B cell (primary cell): ENCODE results near the gene S100A5. TPM values are rescaled to one million over a fixed set of nuclear protein-coding genes. Genes with fewer than 3 reads are reported as not detected.
"Not testable (repeated sequence)": the region's sequence is repeated elsewhere in the genome, so short reads cannot be mapped to it uniquely, and the experiment has no call there.

Experiments
- ATAC-seq: fragments of 200-7000 bp; cut with Tn5 transposase; one replicate; pipeline ENCODE4 v1.10.0; 2021; ENCODE audit warnings: low read depth, mild to moderate bottlenecking, moderate number of reproducible peaks, moderate library complexity
- CTCF ChIA-PET: fragments of 350-600 bp; sonication (Branson Sonifier 250); formaldehyde crosslinking; loops from one replicate; lab custom pipeline; 2021; ENCODE audit warnings: antibody characterized with exemption, inconsistent platforms; lab: Charles Lee
- POLR2A ChIA-PET: fragments of 350-600 bp; sonication (Branson Sonifier 250); formaldehyde crosslinking; loops from one replicate; lab custom pipeline; 2021; ENCODE audit warnings: antibody characterized with exemption; lab: Charles Lee
- DNase-seq: peaks from one replicate; pipeline ENCODE4 v3.0.0; 2013
- H2AFZ ChIP-seq: 2 replicates; pipeline ENCODE4 v1.6.1; 2012; ENCODE audit warnings: mild to moderate bottlenecking, low read depth, low read length; ENCODE audit not compliant: insufficient read depth, poor library complexity, severe bottlenecking
- H3K27ac ChIP-seq, 2 donors: 1 replicate in 1 of 2; 2 replicates in 1 of 2; pipeline ENCODE4 v1.5.1; 2012 to 2013; ENCODE audit warnings: low read length in 2 of 2, mild to moderate bottlenecking in 2 of 2, moderate library complexity in 1 of 2
- H3K27me3 ChIP-seq, 4 experiments: fragments of 200-600 bp in 1 of 4; sonication (generic) in 1 of 4; replicated peaks in 1 of 4; 1 replicate in 2 of 4; 2 replicates in 2 of 4; pipeline versions ENCODE4 v1.6.1 to v1.7.0; 2013 to 2016; ENCODE audit warnings: low read length in 3 of 4, mild to moderate bottlenecking in 2 of 4, mixed read lengths in 1 of 4, moderate library complexity in 1 of 4; ENCODE audit not compliant: insufficient read depth in 4 of 4, control insufficient read depth in 3 of 4; ENCODE audit errors: control extremely low read depth in 1 of 4
- H3K36me3 ChIP-seq, 2 experiments: replicated peaks in 1 of 2; 1 replicate in 1 of 2; 2 replicates in 1 of 2; pipeline versions ENCODE4 v1.6.1 to v1.7.1; 2013; ENCODE audit warnings: low read length in 1 of 2; ENCODE audit not compliant: insufficient read depth in 2 of 2, control insufficient read depth in 1 of 2; ENCODE audit errors: control extremely low read depth in 1 of 2, extremely low read depth in 1 of 2
- H3K4me1 ChIP-seq, 2 donors: fragments of 200-600 bp in 1 of 2; sonication (generic) in 1 of 2; 1 replicate in 1 of 2; 2 replicates in 1 of 2; pipeline versions ENCODE4 v1.5.1 to v1.6.1; 2013 to 2017; ENCODE audit warnings: low read length in 2 of 2; ENCODE audit not compliant: control insufficient read depth in 2 of 2, insufficient read depth in 2 of 2
- H3K4me2 ChIP-seq: replicated peaks from 2 replicates; pipeline ENCODE3; 2012; ENCODE audit warnings: mild to moderate bottlenecking, low read depth, low read length; ENCODE audit not compliant: poor library complexity, severe bottlenecking
- H3K4me3 ChIP-seq, 5 experiments: fragments of 200-600 bp in 1 of 5; sonication (generic) in 1 of 5; 1 replicate in 3 of 5; 2 replicates in 2 of 5; pipeline versions ENCODE4 v1.5.1 to v1.7.0; 2011 to 2016; ENCODE audit warnings: low read length in 4 of 5, mild to moderate bottlenecking in 4 of 5, low read depth in 2 of 5, control low read depth in 1 of 5, moderate library complexity in 1 of 5; ENCODE audit not compliant: insufficient read depth in 1 of 5; ENCODE audit errors: control extremely low read depth in 1 of 5, extremely low read depth in 1 of 5
- H3K79me2 ChIP-seq: fragments of 200-600 bp; sonication (generic); one replicate; pipeline ENCODE4 v1.6.0; 2016; ENCODE audit warnings: low read length; ENCODE audit not compliant: control insufficient read depth, insufficient read depth
- H3K9ac ChIP-seq: fragments of 200-600 bp; sonication (generic); 2 replicates; pipeline ENCODE4 v1.6.1; 2017; ENCODE audit warnings: mild to moderate bottlenecking, low read length, moderate library complexity
- H3K9me3 ChIP-seq, 3 donors: one replicate each; pipeline versions ENCODE4 v1.6.1 to v1.7.1; 2013; ENCODE audit warnings: low read length in 2 of 3; ENCODE audit not compliant: control insufficient read depth in 2 of 3, insufficient read depth in 1 of 3; ENCODE audit errors: control extremely low read depth in 1 of 3
- H4K20me1 ChIP-seq: 2 replicates; pipeline ENCODE4 v1.6.0; 2012; ENCODE audit warnings: mild to moderate bottlenecking, low read length; ENCODE audit not compliant: insufficient read depth, control insufficient read depth, poor library complexity, severe bottlenecking
- H3K27ac Mint-ChIP-seq: one replicate; pipeline ENCODE4 v1.8.0; 2021; ENCODE audit warnings: mixed read lengths
- H3K27me3 Mint-ChIP-seq: one replicate; pipeline ENCODE4 v1.8.0; 2021; ENCODE audit warnings: mixed read lengths
- H3K4me1 Mint-ChIP-seq: one replicate; pipeline ENCODE4 v1.8.0; 2021; ENCODE audit warnings: mixed read lengths
- H3K4me3 Mint-ChIP-seq: one replicate; pipeline ENCODE4 v1.8.0; 2021; ENCODE audit warnings: mixed read lengths
- H3K9me3 Mint-ChIP-seq: one replicate; pipeline ENCODE4 v1.8.0; 2022; ENCODE audit warnings: mixed read lengths; ENCODE audit not compliant: insufficient read depth
- EZH2 ChIP-seq: IDR thresholded peaks from 2 replicates; pipeline ENCODE4 v1.6.1; 2012; ENCODE audit warnings: borderline replicate concordance, low read depth, mild to moderate bottlenecking, moderate library complexity, low read length; ENCODE audit not compliant: insufficient read depth, poor library complexity, severe bottlenecking
- WGBS: methylation state at CpG from one replicate; pipeline ENCODE4 v1.1.5; 2013; ENCODE audit warnings: missing lambda C conversion rate; ENCODE audit not compliant: insufficient coverage; 5-methylcytosine and 5-hydroxymethylcytosine counted together
- intact Hi-C: fragments of 100-400 bp; cut with micrococcal nuclease; formaldehyde crosslinking; loops from one replicate; pipeline ENCODE4 v1.10.0; 2022
- polyA plus RNA-seq: library from polyadenylated mRNA; depleted of rRNA; stranded (reverse); fragments of >200 nt; gene quantifications from 2 replicates; pipeline ENCODE4 v1.2.3, GENCODE V29; 2012
- total RNA-seq, 2 donors: library from RNA; stranded (reverse); fragments of 120-200 nt in 1 of 2; gene quantifications; 1 replicate in 1 of 2; 2 replicates in 1 of 2; pipeline versions ENCODE4 v1.2.3 to v1.2.4, GENCODE V29; 2013 to 2022
- TF ChIP-seq, protein P1 (sequence below): fragments of 200-600 bp; IDR thresholded peaks from one replicate; pipeline ENCODE4 v1.8.0; 2022; ENCODE audit warnings: antibody characterized with exemption, mild to moderate bottlenecking

S100A5 gene
- total and polyA plus RNA-seq, 2 donors (not counting 1 experiment from before 2014, with no cell fraction given), result 0.64 TPM; not detected in 1

DNA sequence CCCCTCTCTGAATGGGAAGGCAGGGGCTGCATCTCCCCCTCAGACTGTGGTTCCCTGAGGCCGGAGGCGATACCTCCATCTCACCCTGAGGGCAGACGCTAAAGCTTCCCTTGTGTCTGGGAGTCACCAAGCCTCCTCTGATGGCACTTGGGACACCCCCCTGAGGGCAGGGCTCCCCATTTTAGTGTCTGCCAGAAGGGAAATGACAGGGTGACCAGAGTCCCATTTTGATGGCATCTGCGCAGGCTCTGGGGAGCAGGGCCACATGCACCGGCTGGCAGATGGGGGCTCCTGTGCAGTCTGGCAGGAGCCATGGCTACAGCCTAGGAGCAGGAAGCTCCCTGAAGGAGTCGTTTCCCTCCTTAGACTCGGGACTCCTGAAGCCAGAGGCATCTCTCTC, 23.3 kb upstream of the S100A5 start:
- DNase-seq (no peak), ATAC-seq (no peak)
- Histone ChIP-seq H3K79me2 (no peaks in the 10 kb centered on the region), H2AFZ (no peak overlapping the region), H3K4me2 (no peak overlapping the region), H3K4me1 (peaks cover 12 to 28% of the 10 kb centered on the region in 2 donors), H3K9me3 (no peaks in the 10 kb centered on the region), H3K27ac (no peak overlapping the region), H3K4me3 (no peak overlapping the region), H3K27me3 (peaks cover 0 to 2% (median 0%) of the 10 kb centered on the region in 4 experiments), H3K9ac (no peak overlapping the region), H4K20me1 (no peaks in the 10 kb centered on the region), H3K36me3 (no peaks in the 10 kb centered on the region)
- TF ChIP-seq, protein P1, sequence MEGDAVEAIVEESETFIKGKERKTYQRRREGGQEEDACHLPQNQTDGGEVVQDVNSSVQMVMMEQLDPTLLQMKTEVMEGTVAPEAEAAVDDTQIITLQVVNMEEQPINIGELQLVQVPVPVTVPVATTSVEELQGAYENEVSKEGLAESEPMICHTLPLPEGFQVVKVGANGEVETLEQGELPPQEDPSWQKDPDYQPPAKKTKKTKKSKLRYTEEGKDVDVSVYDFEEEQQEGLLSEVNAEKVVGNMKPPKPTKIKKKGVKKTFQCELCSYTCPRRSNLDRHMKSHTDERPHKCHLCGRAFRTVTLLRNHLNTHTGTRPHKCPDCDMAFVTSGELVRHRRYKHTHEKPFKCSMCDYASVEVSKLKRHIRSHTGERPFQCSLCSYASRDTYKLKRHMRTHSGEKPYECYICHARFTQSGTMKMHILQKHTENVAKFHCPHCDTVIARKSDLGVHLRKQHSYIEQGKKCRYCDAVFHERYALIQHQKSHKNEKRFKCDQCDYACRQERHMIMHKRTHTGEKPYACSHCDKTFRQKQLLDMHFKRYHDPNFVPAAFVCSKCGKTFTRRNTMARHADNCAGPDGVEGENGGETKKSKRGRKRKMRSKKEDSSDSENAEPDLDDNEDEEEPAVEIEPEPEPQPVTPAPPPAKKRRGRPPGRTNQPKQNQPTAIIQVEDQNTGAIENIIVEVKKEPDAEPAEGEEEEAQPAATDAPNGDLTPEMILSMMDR, result no peak
- no peak for TF ChIP-seq EZH2
- POLR2A ChIA-PET, result interaction anchor here (0.9 to 1.2 kb wide), 2 partner anchors 24 to 29 kb away, joined by 3 read pairs; partner anchors contain the start of gene S100A5
- Mint-ChIP-seq H3K9me3 (no peaks in the 10 kb centered on the region), H3K4me1 (peaks cover 28% of the 10 kb centered on the region), H3K27ac (no peak overlapping the region), H3K4me3 (no peak overlapping the region), H3K27me3 (no peaks in the 10 kb centered on the region)
- intact Hi-C loops, result loop anchor here (2.0 kb wide), 1 partner anchor 19 kb away; the partner anchor contains the start of gene S100A4
- 100% methylated on average over 5 of the region's 7 CpGs for WGBS
- CTCF ChIA-PET, result interaction anchor here (1.0 to 2.8 kb wide), 6 partner anchors 8 to 68 kb away, joined by 3 to 14 read pairs (median 4); partner anchors contain the start of gene S100A5

DNA sequence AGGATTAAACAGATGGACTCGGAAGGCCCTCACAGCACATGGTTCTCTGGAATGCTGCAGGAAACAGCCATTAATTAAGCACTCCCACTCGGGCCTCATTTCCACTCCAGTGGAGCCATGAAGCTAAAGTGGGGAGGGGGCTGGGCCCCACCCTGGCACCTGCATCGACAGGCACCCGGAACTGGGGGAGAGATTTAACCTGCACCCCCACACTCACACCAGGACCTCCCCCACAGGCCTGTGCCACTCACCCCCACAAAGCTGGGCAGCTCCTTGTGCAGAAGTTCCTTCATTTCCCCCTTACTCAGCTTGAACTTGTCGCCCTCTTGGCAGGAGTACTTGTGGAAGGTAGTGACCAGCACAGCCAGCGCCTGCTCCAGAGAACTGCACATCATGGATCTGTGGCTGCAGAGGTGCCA, 22.8 kb upstream of the S100A5 start:
- no peak overlapping the region for H3K27ac Mint-ChIP-seq
- 97% methylated on average over 4 of the region's 6 CpGs for WGBS
- no peak for ATAC-seq
- H3K9ac ChIP-seq, result no peak overlapping the region
- TF ChIP-seq EZH2, result no peak
- TF ChIP-seq, protein P1, result no peak
- H3K9me3 ChIP-seq, result no peaks in the 10 kb centered on the region
- no peaks in the 10 kb centered on the region for H4K20me1 ChIP-seq
- H3K27me3 Mint-ChIP-seq, result no peaks in the 10 kb centered on the region
- no peak overlapping the region for H3K4me3 ChIP-seq
- POLR2A ChIA-PET, result interaction anchor here (0.9 to 1.2 kb wide), 2 partner anchors 23 to 28 kb away, joined by 3 read pairs; partner anchors contain the start of gene S100A5
- no peak overlapping the region for H2AFZ ChIP-seq
- intact Hi-C loops, result no loop called here
- H3K27ac ChIP-seq, result no peak overlapping the region
- H3K4me2 ChIP-seq, result no peak overlapping the region
- no peaks in the 10 kb centered on the region for H3K27me3 ChIP-seq
- peaks cover 24% of the 10 kb centered on the region for H3K4me1 Mint-ChIP-seq
- H3K36me3 ChIP-seq, result no peaks in the 10 kb centered on the region
- no peaks in the 10 kb centered on the region for H3K9me3 Mint-ChIP-seq
- H3K4me3 Mint-ChIP-seq, result no peak overlapping the region
- H3K79me2 ChIP-seq, result no peaks in the 10 kb centered on the region
- CTCF ChIA-PET, result interaction anchor here (1.3 to 2.2 kb wide), 5 partner anchors 9 to 68 kb away, joined by 3 to 14 read pairs (median 4); no protein-coding TSS in a partner anchor
- no peak for DNase-seq
- peaks cover 12 to 24% of the 10 kb centered on the region in 2 donors for H3K4me1 ChIP-seq

DNA sequence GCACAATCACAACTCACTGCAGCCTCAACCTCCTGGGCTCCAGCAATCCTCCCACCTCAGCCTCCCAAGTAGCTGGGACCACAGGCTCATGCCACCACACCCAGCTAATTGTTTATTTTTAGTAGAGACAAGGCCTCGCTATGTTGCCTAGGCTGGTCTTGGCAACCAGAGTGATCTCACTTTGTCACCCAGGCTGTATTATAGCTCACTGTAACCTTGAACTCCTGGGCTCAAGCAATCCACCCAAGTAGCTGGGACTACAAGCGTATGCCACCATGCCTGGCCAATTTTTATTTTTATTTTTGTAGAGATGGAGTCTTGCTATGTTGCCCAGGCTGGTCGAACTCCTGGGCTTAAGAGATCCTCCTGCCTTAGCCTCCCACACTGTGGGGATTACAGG, 21.3 kb upstream of the S100A5 start:
- H3K79me2 ChIP-seq, POLR2A ChIA-PET, H3K36me3 ChIP-seq, H4K20me1 ChIP-seq, H3K27ac Mint-ChIP-seq, intact Hi-C loops, H3K9me3 ChIP-seq, DNase-seq, H2AFZ ChIP-seq, ATAC-seq, H3K9ac ChIP-seq, H3K27me3 ChIP-seq, H3K4me2 ChIP-seq, H3K9me3 Mint-ChIP-seq, H3K27ac ChIP-seq, H3K4me3 ChIP-seq, H3K4me3 Mint-ChIP-seq, H3K27me3 Mint-ChIP-seq: not testable (repeated sequence)
- whole genome bisulfite sequencing, result 71% methylated on average over 1 of the region's 3 CpGs
- peaks cover 17% of the 10 kb centered on the region for H3K4me1 Mint-ChIP-seq
- CTCF ChIA-PET, result interaction anchor here (1.0 to 2.0 kb wide), 6 partner anchors 10 to 66 kb away, joined by 3 to 5 read pairs (median 4); partner anchors contain the start of gene S100A6
- peaks cover 12 to 19% of the 10 kb centered on the region in 2 donors for H3K4me1 ChIP-seq
